Kidney capillary endothelial cell (primary cell): ENCODE measurements around the gene PFKFB4.

Experiments used
- DNase-seq: peaks from one replicate; pipeline ENCODE4 v3.0.0-alpha.2; 2018; ENCODE audit warnings: low spot score

PFKFB4 gene

GRCh38 chr3:48556796-48557626, at the start of gene PFKFB4:
Gene PFKFB4 (minus strand): TSS chr3:48556803. CDS start chr3:48556777, 26 bp downstream.
- peak; percentile 98 for DNase-seq

- DNase-seq: no peak
These were observed 45.0 kb upstream of the PFKFB4 start for GRCh38 chr3:48601622-48601994.

- no peak for DNase-seq
These were observed 44.4 kb upstream of the PFKFB4 start for GRCh38 chr3:48600711-48601621.

GRCh38 chr3:48599509-48600285, 43.1 kb upstream of the PFKFB4 start:
- DNase-seq: no peak

GRCh38 chr3:48599077-48599501, 42.5 kb upstream of the PFKFB4 start:
- no peak for DNase-seq

- no peak for DNase-seq
These were observed 41.9 kb upstream of the PFKFB4 start for GRCh38 chr3:48598323-48599076.

GRCh38 chr3:48597408-48597800, 40.8 kb upstream of the PFKFB4 start:
- no peak for DNase-seq

GRCh38 chr3:48596676-48597407, 40.2 kb upstream of the PFKFB4 start:
- DNase-seq: no peak

- DNase-seq: no peak
These were observed 39.6 kb upstream of the PFKFB4 start for GRCh38 chr3:48596157-48596556.

- DNase-seq: peak; percentile 50
These were observed 39.0 kb upstream of the PFKFB4 start for GRCh38 chr3:48595526-48596121.

- DNase-seq: no peak
These were observed 38.5 kb upstream of the PFKFB4 start, which contains the start of gene COL7A1 for GRCh38 chr3:48595075-48595525. Gene COL7A1 (minus strand): TSS chr3:48595329. CDS start chr3:48595159, 170 bp downstream.

- no peak for DNase-seq
These were observed 37.9 kb upstream of the PFKFB4 start for GRCh38 chr3:48594417-48595049.

- DNase-seq: no peak
These were observed 36.7 kb upstream of the PFKFB4 start for GRCh38 chr3:48593337-48593736.

- DNase-seq: no peak
These were observed 36.0 kb upstream of the PFKFB4 start for GRCh38 chr3:48592519-48593087.

GRCh38 chr3:48591886-48592518, 35.4 kb upstream of the PFKFB4 start:
- DNase-seq: no peak

- DNase-seq: no peak
These were observed 34.8 kb upstream of the PFKFB4 start for GRCh38 chr3:48591436-48591835.

GRCh38 chr3:48588230-48588629, 31.6 kb upstream of the PFKFB4 start:
- no peak for DNase-seq

GRCh38 chr3:48587686-48588085, 31.1 kb upstream of the PFKFB4 start:
- no peak for DNase-seq

GRCh38 chr3:48585411-48585810, 28.8 kb upstream of the PFKFB4 start:
- no peak for DNase-seq
